Measurements from ENCODE around the gene NRG2.

GRCh38 chr5:139950436-139950835 lies 92.7 kb downstream of the NRG2 start:
- TF ChIP-seq SIN3A (IDR thresholded peaks at IDR 0.05; ENCODE audit: borderline replicate concordance, insufficient read depth, low read length), result no peak
- TF ChIP-seq POLR2AphosphoS5 (IDR thresholded peaks at IDR 0.05; ENCODE audit: low read depth, low read length), result no peak

Data from PFSK-1 (cell line).